Astrocyte (in vitro differentiated cells and primary cell): Measurements from ENCODE around the gene VSTM2B. TPM values are rescaled to one million over a fixed set of nuclear protein-coding genes. Genes with fewer than 3 reads are reported as not detected.

Experiments used
- DNase-seq: peaks from one replicate; pipeline ENCODE4 v3.0.0-alpha.2; 2010; ENCODE audit warnings: low read depth
- FAIRE-seq: peaks from 2 replicates; lab custom pipeline; 2011; peaks lifted over from hg19 to GRCh38; lab: Jason Lieb, UNC
- H2AFZ ChIP-seq: 2 replicates; pipeline ENCODE4 v1.6.0; 2012; ENCODE audit warnings: low read depth, low read length, inconsistent platforms
- H3K27ac ChIP-seq: 2 replicates; pipeline ENCODE4 v1.5.1; 2011; ENCODE audit warnings: low read depth, low read length, inconsistent platforms
- H3K27me3 ChIP-seq: 2 replicates; pipeline ENCODE4 v1.6.0; 2011; ENCODE audit warnings: low read length, inconsistent platforms; ENCODE audit not compliant: insufficient read depth
- H3K36me3 ChIP-seq: 2 replicates; pipeline ENCODE4 v1.5.1; 2011; ENCODE audit warnings: low read length, inconsistent platforms; ENCODE audit not compliant: insufficient read depth
- H3K4me1 ChIP-seq: 2 replicates; pipeline ENCODE4 v1.5.1; 2011; ENCODE audit warnings: low read length, inconsistent platforms; ENCODE audit not compliant: insufficient read depth
- H3K4me2 ChIP-seq: 2 replicates; pipeline ENCODE4 v1.6.0; 2012; ENCODE audit warnings: low read length, inconsistent platforms
- H3K4me3 ChIP-seq: 2 replicates; pipeline ENCODE4 v1.5.1; 2011; ENCODE audit warnings: low read depth, mild to moderate bottlenecking, low read length, inconsistent platforms; ENCODE audit not compliant: insufficient read depth
- H3K79me2 ChIP-seq: 2 replicates; pipeline ENCODE4 v1.6.0; 2012; ENCODE audit warnings: mild to moderate bottlenecking, low read length, inconsistent platforms; ENCODE audit not compliant: insufficient read depth
- H3K9ac ChIP-seq: 2 replicates; pipeline ENCODE4 v1.6.0; 2012; ENCODE audit warnings: mild to moderate bottlenecking, low read length, inconsistent platforms
- H3K9me3 ChIP-seq: 2 replicates; pipeline ENCODE4 v1.5.1; 2012; ENCODE audit warnings: low read depth, mild to moderate bottlenecking, low read length, inconsistent platforms; ENCODE audit not compliant: insufficient read depth
- H4K20me1 ChIP-seq: 2 replicates; pipeline ENCODE4 v1.6.0; 2012; ENCODE audit warnings: low read length, inconsistent platforms; ENCODE audit not compliant: insufficient read depth
- H3K27ac Mint-ChIP-seq: one replicate; pipeline ENCODE4 v1.8.0; 2021; ENCODE audit warnings: mild to moderate bottlenecking, mixed read lengths; ENCODE audit not compliant: unreplicated experiment
- H3K27me3 Mint-ChIP-seq: one replicate; pipeline ENCODE4 v1.8.0; 2021; ENCODE audit warnings: low read depth, mixed read lengths; ENCODE audit not compliant: unreplicated experiment
- H3K36me3 Mint-ChIP-seq: one replicate; pipeline ENCODE4 v1.8.0; 2021; ENCODE audit warnings: low read depth, mixed read lengths; ENCODE audit not compliant: unreplicated experiment
- H3K4me1 Mint-ChIP-seq: one replicate; pipeline ENCODE4 v1.8.0; 2021; ENCODE audit warnings: low read depth, mixed read lengths; ENCODE audit not compliant: unreplicated experiment
- H3K4me3 Mint-ChIP-seq: one replicate; pipeline ENCODE4 v1.8.0; 2021; ENCODE audit warnings: mild to moderate bottlenecking, moderate library complexity, mixed read lengths; ENCODE audit not compliant: unreplicated experiment
- H3K9me3 Mint-ChIP-seq: one replicate; pipeline ENCODE4 v1.8.0; 2021; ENCODE audit warnings: mild to moderate bottlenecking, mixed read lengths; ENCODE audit not compliant: unreplicated experiment
- EZH2 ChIP-seq: IDR thresholded peaks from 2 replicates; pipeline ENCODE4 v1.6.1; 2012; ENCODE audit warnings: mild to moderate bottlenecking, low read length, inconsistent platforms; ENCODE audit not compliant: insufficient read depth
- total RNA-seq: library from RNA; stranded (reverse); gene quantifications from 2 replicates; pipeline ENCODE4 v1.2.1, GENCODE V29; 2021
- TF ChIP-seq, protein P1 (sequence below): IDR thresholded peaks from 2 replicates; pipeline ENCODE4 v1.5.1; 2011; ENCODE audit warnings: low read depth, mild to moderate bottlenecking, inconsistent platforms, low read length, moderate library complexity; ENCODE audit not compliant: insufficient read depth

VSTM2B gene
- total RNA-seq, 1 donor from 2014 or later: not detected

DNA sequence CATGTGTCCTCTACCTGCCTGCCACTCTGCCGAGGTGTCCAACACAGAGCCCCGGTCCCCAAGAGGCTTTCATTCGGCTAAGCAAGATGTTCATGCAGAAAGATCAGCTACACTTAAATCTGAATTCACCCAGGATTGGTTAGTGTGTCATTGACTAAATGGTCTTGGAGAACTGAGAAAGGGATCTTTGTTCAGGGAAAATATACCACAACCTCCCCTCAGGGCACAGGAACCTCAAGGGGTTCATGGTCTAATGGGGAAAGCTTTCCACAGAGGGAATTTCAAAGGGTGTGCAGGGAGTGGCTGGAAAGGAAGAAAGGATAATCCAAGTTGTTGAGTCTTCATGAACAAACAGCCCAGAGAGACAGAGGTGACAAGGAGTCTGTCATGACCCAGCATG, 65.9 kb downstream of the VSTM2B start:
- Histone ChIP-seq H3K27me3 (peaks cover 6% of the 10 kb centered on the region), H3K4me1 (no peaks in the 10 kb centered on the region), H3K36me3 (no peaks in the 10 kb centered on the region), H3K9ac (no peak overlapping the region), H4K20me1 (no peaks in the 10 kb centered on the region), H2AFZ (no peak overlapping the region), H3K4me3 (no peak overlapping the region), H3K4me2 (no peak overlapping the region), H3K27ac (no peak overlapping the region), H3K79me2 (no peaks in the 10 kb centered on the region), H3K9me3 (no peaks in the 10 kb centered on the region)
- H3K9me3 Mint-ChIP-seq: peaks cover 11% of the 10 kb centered on the region
- H3K36me3 Mint-ChIP-seq: no peaks in the 10 kb centered on the region
- H3K27ac Mint-ChIP-seq: no peak overlapping the region
- FAIRE-seq (no peak), DNase-seq (no peak)
- H3K4me1 Mint-ChIP-seq: peaks cover 9% of the 10 kb centered on the region
- TF ChIP-seq EZH2: no peak
- TF ChIP-seq, protein P1, sequence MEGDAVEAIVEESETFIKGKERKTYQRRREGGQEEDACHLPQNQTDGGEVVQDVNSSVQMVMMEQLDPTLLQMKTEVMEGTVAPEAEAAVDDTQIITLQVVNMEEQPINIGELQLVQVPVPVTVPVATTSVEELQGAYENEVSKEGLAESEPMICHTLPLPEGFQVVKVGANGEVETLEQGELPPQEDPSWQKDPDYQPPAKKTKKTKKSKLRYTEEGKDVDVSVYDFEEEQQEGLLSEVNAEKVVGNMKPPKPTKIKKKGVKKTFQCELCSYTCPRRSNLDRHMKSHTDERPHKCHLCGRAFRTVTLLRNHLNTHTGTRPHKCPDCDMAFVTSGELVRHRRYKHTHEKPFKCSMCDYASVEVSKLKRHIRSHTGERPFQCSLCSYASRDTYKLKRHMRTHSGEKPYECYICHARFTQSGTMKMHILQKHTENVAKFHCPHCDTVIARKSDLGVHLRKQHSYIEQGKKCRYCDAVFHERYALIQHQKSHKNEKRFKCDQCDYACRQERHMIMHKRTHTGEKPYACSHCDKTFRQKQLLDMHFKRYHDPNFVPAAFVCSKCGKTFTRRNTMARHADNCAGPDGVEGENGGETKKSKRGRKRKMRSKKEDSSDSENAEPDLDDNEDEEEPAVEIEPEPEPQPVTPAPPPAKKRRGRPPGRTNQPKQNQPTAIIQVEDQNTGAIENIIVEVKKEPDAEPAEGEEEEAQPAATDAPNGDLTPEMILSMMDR: no peak
- H3K4me3 Mint-ChIP-seq: no peak overlapping the region
- H3K27me3 Mint-ChIP-seq: peaks cover 50% of the 10 kb centered on the region

DNA sequence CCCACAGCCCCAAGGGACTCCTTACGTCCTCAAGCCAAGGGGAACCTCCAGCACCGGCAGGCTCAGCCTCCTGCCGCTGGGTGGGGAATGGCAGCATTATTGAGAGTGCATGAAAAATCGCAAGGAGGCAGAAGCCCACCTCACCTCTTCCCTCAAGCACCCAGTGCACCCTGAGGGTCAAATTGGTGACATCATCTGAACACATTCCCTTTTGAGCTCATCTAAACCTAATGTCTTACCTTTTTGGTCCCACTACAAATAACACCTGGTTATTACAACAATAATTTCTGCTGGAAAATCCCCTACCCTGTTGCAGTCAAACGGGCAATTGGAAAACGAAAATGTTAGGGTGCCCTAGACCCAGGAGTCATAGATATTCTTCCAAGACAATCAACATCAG, 68.1 kb downstream of the VSTM2B start:
- no peaks in the 10 kb centered on the region for H3K4me1 ChIP-seq
- no peak overlapping the region for H3K4me2 ChIP-seq
- H3K36me3 ChIP-seq: no peaks in the 10 kb centered on the region
- no peak overlapping the region for H3K27ac Mint-ChIP-seq
- no peaks in the 10 kb centered on the region for H3K36me3 Mint-ChIP-seq
- no peak overlapping the region for H3K4me3 Mint-ChIP-seq
- no peak overlapping the region for H3K27ac ChIP-seq
- no peaks in the 10 kb centered on the region for H3K4me1 Mint-ChIP-seq
- FAIRE-seq (no peak), DNase-seq (no peak)
- no peaks in the 10 kb centered on the region for H4K20me1 ChIP-seq
- H3K9me3 Mint-ChIP-seq: peaks cover 11% of the 10 kb centered on the region
- H3K4me3 ChIP-seq: no peak overlapping the region
- H3K27me3 Mint-ChIP-seq: peaks cover 60% of the 10 kb centered on the region
- no peak for TF ChIP-seq EZH2
- TF ChIP-seq, protein P1: no peak
- no peaks in the 10 kb centered on the region for H3K9me3 ChIP-seq
- H3K9ac ChIP-seq: no peak overlapping the region
- H2AFZ ChIP-seq: no peak overlapping the region
- H3K79me2 ChIP-seq: no peaks in the 10 kb centered on the region
- peaks cover 6% of the 10 kb centered on the region for H3K27me3 ChIP-seq

DNA sequence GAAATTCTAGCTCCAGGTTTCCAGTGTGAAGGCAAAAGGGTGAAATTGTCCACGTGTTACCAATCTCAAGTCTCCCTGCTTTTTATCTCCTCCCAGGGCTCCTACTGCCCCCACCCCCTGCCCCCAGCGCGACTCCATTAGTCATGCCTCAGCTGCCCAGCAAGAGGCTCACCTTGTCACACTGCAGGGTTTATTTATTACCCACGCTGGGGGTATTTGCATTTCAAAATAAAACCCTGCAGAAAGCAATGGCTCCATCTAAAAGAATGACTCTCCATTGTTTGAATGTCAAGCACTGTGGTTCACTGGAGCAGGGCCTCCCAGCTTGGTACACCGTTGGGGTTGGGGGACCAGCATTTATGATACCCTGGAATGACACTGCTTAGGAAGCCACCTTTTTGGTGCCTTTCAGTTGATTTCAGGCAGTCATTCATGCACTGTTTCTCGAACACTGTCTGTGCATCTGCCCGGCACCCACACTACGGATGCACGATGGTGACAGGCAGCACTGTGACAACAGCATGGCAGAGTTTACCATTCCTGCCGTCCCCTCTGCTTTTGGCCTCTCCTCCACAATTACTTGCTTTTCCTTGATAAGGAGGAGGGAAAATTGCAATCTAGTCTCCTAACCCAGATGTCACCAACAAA, 70.4 kb downstream of the VSTM2B start:
- H3K4me1 ChIP-seq: no peaks in the 10 kb centered on the region
- H4K20me1 ChIP-seq: no peaks in the 10 kb centered on the region
- TF ChIP-seq, protein P1: no peak
- TF ChIP-seq EZH2: no peak
- no peaks in the 10 kb centered on the region for H3K36me3 ChIP-seq
- FAIRE-seq (no peak), DNase-seq (no peak)
- no peaks in the 10 kb centered on the region for H3K9me3 Mint-ChIP-seq
- H3K4me3 ChIP-seq: no peak overlapping the region
- peaks cover 43% of the 10 kb centered on the region for H3K27me3 Mint-ChIP-seq
- H3K27ac Mint-ChIP-seq: no peak overlapping the region
- no peaks in the 10 kb centered on the region for H3K4me1 Mint-ChIP-seq
- H3K9me3 ChIP-seq: no peaks in the 10 kb centered on the region
- no peak overlapping the region for H3K4me3 Mint-ChIP-seq
- H3K27me3 ChIP-seq: peaks cover 5% of the 10 kb centered on the region
- H3K9ac ChIP-seq: no peak overlapping the region
- H3K4me2 ChIP-seq: no peak overlapping the region
- no peaks in the 10 kb centered on the region for H3K36me3 Mint-ChIP-seq
- H3K79me2 ChIP-seq: no peaks in the 10 kb centered on the region
- no peak overlapping the region for H2AFZ ChIP-seq
- no peak overlapping the region for H3K27ac ChIP-seq
